ENCODE data around the gene NAV1. TPM values are rescaled to one million over a fixed set of nuclear protein-coding genes. Genes with fewer than 3 reads are reported as not detected.

NAV1 gene
- total and polyA plus RNA-seq, 2 of the 8 experiments (the other 6 are each of a cell fraction or from before 2014, with no cell fraction given) = 9.9 to 42.7 TPM

DNA sequence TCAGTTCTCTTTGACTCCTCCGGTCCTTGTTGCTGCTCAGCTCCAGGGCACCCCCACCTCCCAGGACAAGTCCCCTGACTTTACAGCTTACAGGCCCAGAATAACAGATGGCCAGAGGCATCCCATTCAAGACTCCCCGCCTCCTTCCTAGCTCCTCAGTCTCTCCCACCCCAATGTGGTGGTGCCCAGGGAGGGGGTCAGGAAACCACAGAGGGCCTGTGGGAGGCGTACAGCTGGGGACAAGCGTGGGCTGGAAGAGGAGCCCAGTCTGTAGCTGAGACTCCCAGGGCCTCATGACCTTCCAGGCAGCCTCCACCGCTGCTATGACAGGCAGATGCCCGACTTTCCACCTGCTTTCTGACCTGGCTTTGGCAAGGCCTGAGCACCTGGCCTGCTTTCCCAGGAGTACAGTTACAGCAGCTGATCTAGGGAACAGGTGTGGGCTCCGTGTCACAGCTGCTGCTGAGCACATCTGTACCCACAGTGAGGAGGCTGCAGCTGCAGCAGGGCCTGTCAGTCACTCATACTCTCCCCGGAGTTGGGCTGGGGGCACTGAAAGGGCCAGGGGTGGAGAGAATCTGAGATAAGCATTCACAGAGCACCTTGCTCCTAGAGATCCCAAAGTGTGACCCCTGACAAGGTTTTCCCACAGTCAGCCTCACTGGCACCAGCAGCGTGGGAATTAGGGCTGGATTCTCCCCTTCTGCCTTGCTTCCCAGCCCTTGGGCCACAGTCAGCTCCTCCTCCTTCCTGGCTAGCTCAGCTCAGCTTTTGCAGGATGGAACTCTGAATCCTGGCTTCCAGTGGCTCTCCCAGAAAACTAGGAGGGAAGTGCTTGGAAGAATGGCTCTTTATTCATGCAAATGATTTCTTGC is 7.1 kb upstream of the NAV1 start:
- Histone ChIP-seq H3K9me3 (ENCODE audit: insufficient read depth in 2 of 2, low read depth in 1 of 2, low read length in 1 of 2) (no peaks in the 10 kb centered on the region), H3K27me3 (replicated peaks in 1 of 4; ENCODE audit: control insufficient read depth in 3 of 4, extremely low read depth in 1 of 4, insufficient read depth in 3 of 4, low read length in 3 of 4) (no peaks in the 10 kb centered on the region), H3K23me2 (ENCODE audit: low read depth, low read length) (no peaks in the 10 kb centered on the region), H3K23ac (ENCODE audit: insufficient read length) (no peak overlapping the region), H2BK12ac (ENCODE audit: low read depth, low read length) (peak overlapping the region; percentile 60; the same call in 1 of the 2 replicates), H2BK15ac (ENCODE audit: low read length) (no peak overlapping the region), H3K27ac (ENCODE audit: low read depth, low read length) (no peak overlapping the region), H3K4me1 (replicated peaks in 1 of 4; ENCODE audit: control insufficient read depth in 3 of 4, insufficient read depth in 4 of 4, low read length in 3 of 4) (peaks cover 0 to 5% (median 3%) of the 10 kb centered on the region in 4 experiments; a peak in 3 of 7 replicates), H3K56ac (replicated peaks; ENCODE audit: insufficient read length, low read depth, low read length) (no peak overlapping the region), H2BK5ac (ENCODE audit: low read depth, low read length) (no peak overlapping the region), H2AK5ac (ENCODE audit: low read depth, low read length) (0 out of 2 replicates have a peak overlapping the region, but pooled peaks have one; percentile 49), H3K79me2 (ENCODE audit: control insufficient read depth in 1 of 2, insufficient read depth in 2 of 2, low read length in 2 of 2) (no peaks in the 10 kb centered on the region), H4K8ac (ENCODE audit: extremely low read depth, insufficient read depth, low read length) (no peak overlapping the region; the same call in 1 of the 2 replicates), H3K4me2 (ENCODE audit: insufficient read depth in 1 of 2, low read depth in 2 of 2, low read length in 2 of 2) (no peak overlapping the region), H3K4me3 (ENCODE audit: extremely low read depth in 1 of 4, insufficient read depth in 2 of 4, low read depth in 3 of 4, low read length in 4 of 4) (no peak overlapping the region), H2BK20ac (ENCODE audit: low read length) (no peak overlapping the region), H4K5ac (ENCODE audit: insufficient read length, low read depth, low read length) (no peak overlapping the region), H2AFZ (ENCODE audit: low read length) (no peak overlapping the region), H4K91ac (replicated peaks; ENCODE audit: insufficient read length, low read length) (peak overlapping the region; percentile 25), H3K4ac (replicated peaks; ENCODE audit: insufficient read length, low read depth, low read length) (no peak overlapping the region), H3K36me3 (ENCODE audit: control insufficient read depth in 2 of 4, insufficient read depth in 4 of 4, low read length in 3 of 4) (no peaks in the 10 kb centered on the region), H3K14ac (ENCODE audit: insufficient read length) (no peak overlapping the region), H3K9ac (replicated peaks in 1 of 4; ENCODE audit: extremely low read depth in 1 of 4, low read depth in 3 of 4, low read length in 3 of 4) (no peak overlapping the region), H4K20me1 (replicated peaks in 1 of 2; ENCODE audit: control insufficient read depth in 1 of 2, insufficient read depth in 2 of 2, low read length in 2 of 2) (no peaks in the 10 kb centered on the region), H2BK120ac (replicated peaks; ENCODE audit: low read depth, low read length) (no peak overlapping the region), H3K79me1 (ENCODE audit: low read depth, low read length) (no peaks in the 10 kb centered on the region), H3K18ac (ENCODE audit: extremely low read depth, low read length) (no peak overlapping the region; the same call in 1 of the 2 replicates)
- CTCF ChIA-PET (ENCODE audit: partially characterized antibody) = interaction anchor here (0.5 to 43.8 kb wide), 45 partner anchors 8 to 361 kb away, joined by 3 to 929 read pairs (median 4); partner anchors contain the start of genes CSRP1 and SHISA4
- POLR2A ChIA-PET (ENCODE audit: partially characterized antibody) = interaction anchor here (0.9 to 1.9 kb wide), 4 partner anchors 8 to 193 kb away, joined by 3 to 7 read pairs (median 4); no protein-coding TSS in a partner anchor
- 74% methylated on average over 9 of the region's 9 CpGs; no CpG with 5 or more reads in 1 of the 2 experiments for whole genome bisulfite sequencing, 2 experiments (ENCODE audit: extremely low coverage in 1 of 2, insufficient coverage in 1 of 2, insufficient read length in 1 of 2, insufficient replicate concordance in 2 of 2, low coverage in 1 of 2, low lambda C conversion rate in 2 of 2, missing lambda C conversion rate in 1 of 2)
- DNase-seq (ENCODE audit: low read depth in 1 of 2, low spot score in 2 of 2) = no peak
- TF ChIP-seq TCF12 (IDR thresholded peaks at IDR 0.05; ENCODE audit: low read depth, low read length) (no peak), CEBPB (IDR thresholded peaks at IDR 0.05; ENCODE audit: low read depth, low read length) (no peak), NRF1 (IDR thresholded peaks at IDR 0.05; ENCODE audit: low read depth, low read length) (no peak), HDAC2 (IDR thresholded peaks at IDR 0.05; ENCODE audit: borderline replicate concordance in 1 of 2, low read depth in 2 of 2, low read length in 2 of 2) (no peak), CHD2 (IDR thresholded peaks at IDR 0.05; ENCODE audit: low read length) (no peak)
- TF ChIP-seq, protein P1, sequence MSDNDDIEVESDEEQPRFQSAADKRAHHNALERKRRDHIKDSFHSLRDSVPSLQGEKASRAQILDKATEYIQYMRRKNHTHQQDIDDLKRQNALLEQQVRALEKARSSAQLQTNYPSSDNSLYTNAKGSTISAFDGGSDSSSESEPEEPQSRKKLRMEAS (IDR thresholded peaks at IDR 0.05) = no peak
- no peak for FAIRE-seq

Measured in H1 (cell line).